Kidney (tissue), 14 donors: ENCODE measurements around the gene ROCK2. TPM values are rescaled to one million over a fixed set of nuclear protein-coding genes. Genes with fewer than 3 reads are reported as not detected.
A peak's percentile ranks its signal among the peaks of the same experiment; 100 is the strongest.

Source experiments
- DNase-seq, 5 donors: peaks; one replicate each; pipeline ENCODE4 v3.0.0-alpha.2; 2013 to 2020
- FAIRE-seq: peaks from 2 replicates; lab custom pipeline; 2012; peaks lifted over from hg19 to GRCh38; lab: Jason Lieb, UNC
- H3K27ac ChIP-seq, 2 donors: one replicate each; pipeline ENCODE4 v1.7.0; 2013; ENCODE audit warnings: low read depth in 2 of 2, low read length in 2 of 2, inconsistent platforms in 1 of 2
- H3K27me3 ChIP-seq: one replicate; pipeline ENCODE4 v1.7.1; 2013; ENCODE audit warnings: low read length, inconsistent platforms; ENCODE audit not compliant: control insufficient read depth, insufficient read depth
- H3K36me3 ChIP-seq, 3 donors: one replicate each; pipeline versions ENCODE4 v1.7.0 to v1.7.1; 2013; ENCODE audit warnings: low read length in 3 of 3, control low read depth in 1 of 3, inconsistent platforms in 1 of 3; ENCODE audit not compliant: insufficient read depth in 3 of 3, control insufficient read depth in 2 of 3
- H3K4me1 ChIP-seq, 3 donors: one replicate each; pipeline versions ENCODE4 v1.7.0 to v1.7.1; 2013; ENCODE audit warnings: low read length in 3 of 3, inconsistent platforms in 1 of 3, low read depth in 1 of 3; ENCODE audit not compliant: control insufficient read depth in 2 of 3, insufficient read depth in 2 of 3
- H3K4me3 ChIP-seq, 3 donors: one replicate each; pipeline versions ENCODE4 v1.7.0 to v1.8.1; 2013; ENCODE audit warnings: low read length in 3 of 3, control low read depth in 1 of 3, inconsistent platforms in 1 of 3
- H3K9ac ChIP-seq, 3 donors: one replicate each; pipeline versions ENCODE4 v1.7.0 to v1.7.1; 2013; ENCODE audit warnings: low read length in 3 of 3, control low read depth in 1 of 3, inconsistent platforms in 1 of 3
- H3K9me3 ChIP-seq, 3 donors: one replicate each; pipeline versions ENCODE4 v1.7.0 to v1.7.1; 2013; ENCODE audit warnings: low read length in 3 of 3, control low read depth in 1 of 3, inconsistent platforms in 1 of 3; ENCODE audit not compliant: control insufficient read depth in 2 of 3, insufficient read depth in 1 of 3
- CTCF ChIP-seq: IDR thresholded peaks from 3 replicates; pipeline ENCODE4 v1.5.1; 2012; ENCODE audit warnings: mild to moderate bottlenecking, moderate library complexity, borderline replicate concordance; ENCODE audit not compliant: insufficient read depth; ENCODE audit errors: extremely low read depth
- intact Hi-C: fragments of 100-400 bp; cut with DNase I; formaldehyde crosslinking; loops from one replicate; pipeline ENCODE4 v1.11.1; 2022
- polyA plus RNA-seq: library from polyadenylated mRNA; stranded (reverse); fragments of 350-450 nt; fragmentation: Illumina TruSeq; extraction: RNeasy Lipid Tissue Mini Kit (QIAGEN cat#74804); gene quantifications from one replicate; pipeline ENCODE4 v1.2.3, GENCODE V29; 2014; ENCODE audit warnings: low read depth, low replicate concordance; ENCODE audit not compliant: insufficient read depth
- total RNA-seq: library from RNA; stranded (reverse); fragmentation: NEBNext Ultra II Directional; extraction: Animal tissue kit (Norgen Biotek cat#: 25700); gene quantifications from one replicate; pipeline ENCODE4 v1.2.1, GENCODE V29; 2021
- donor health status: control.
- donor health status: control.
- donor health status: control.
- donor health status: control.
- donor health status: control.
- donor health status: DM: yes; HTN: yes; CAD: no.
- donor health status: Normal renal cell carcinoma (clear cell type).

ROCK2 gene
- total and polyA plus RNA-seq, 2 donors from 2014 or later = 6.7 to 58.3 TPM

GRCh38 chr2:11312770-11313471, 31.5 kb downstream of the ROCK2 start:
- Histone ChIP-seq H3K9me3 (no peaks in the 10 kb centered on the region), H3K4me3 (peak overlapping the region in 1 of 3 donors; percentile 14), H3K36me3 (no peaks in the 10 kb centered on the region), H3K4me1 (peaks cover 0 to 4% (median 0%) of the 10 kb centered on the region in 3 donors), H3K9ac (no peak overlapping the region), H3K27me3 (no peaks in the 10 kb centered on the region), H3K27ac (no peak overlapping the region)
- peak in 1 of 5 donors; percentile 18 for DNase-seq
- intact Hi-C loops = no loop called here
- TF ChIP-seq CTCF = no peak
- FAIRE-seq = peak; percentile 19

- FAIRE-seq = no peak
- Histone ChIP-seq H3K9ac (no peak overlapping the region), H3K4me3 (no peak overlapping the region), H3K4me1 (peaks cover 0 to 4% (median 3%) of the 10 kb centered on the region in 3 donors), H3K9me3 (no peaks in the 10 kb centered on the region), H3K27me3 (no peaks in the 10 kb centered on the region), H3K27ac (no peak overlapping the region), H3K36me3 (no peaks in the 10 kb centered on the region)
- intact Hi-C loops = no loop called here
- no peak for TF ChIP-seq CTCF
- no peak for DNase-seq
These were observed 32.9 kb downstream of the ROCK2 start for GRCh38 chr2:11311543-11311942.

GRCh38 chr2:11310212-11310611, 34.2 kb downstream of the ROCK2 start:
- no peak for FAIRE-seq
- intact Hi-C loops = no loop called here
- no peaks in the 10 kb centered on the region for H3K27me3 ChIP-seq
- H3K4me1 ChIP-seq = peaks cover 0 to 6% (median 4%) of the 10 kb centered on the region in 3 donors
- no peak for DNase-seq
- no peaks in the 10 kb centered on the region for H3K36me3 ChIP-seq
- H3K9me3 ChIP-seq = no peaks in the 10 kb centered on the region
- no peak for TF ChIP-seq CTCF
- no peak overlapping the region for H3K27ac ChIP-seq
- no peak overlapping the region for H3K4me3 ChIP-seq
- no peak overlapping the region for H3K9ac ChIP-seq
